Right hindlimb (tissue), 1 donor: Measurements from ENCODE around the gene GFER.

ENCODE experiments used
- DNase-seq: peaks from one replicate; pipeline ENCODE4 v3.0.0-alpha.2; 2018

GFER gene

GRCh38 chr16:1975432-1976215, 8.4 kb upstream of the GFER start:
- DNase-seq = no peak

GRCh38 chr16:1976216-1976520, 7.8 kb upstream of the GFER start:
- DNase-seq = no peak

- no peak for DNase-seq
Observed at GRCh38 chr16:1976951-1977874, 6.8 kb upstream of the GFER start.

- DNase-seq = no peak
Observed at GRCh38 chr16:1977875-1978268, 6.1 kb upstream of the GFER start.

GRCh38 chr16:1978476-1979120, 5.4 kb upstream of the GFER start:
- no peak for DNase-seq

GRCh38 chr16:1979271-1980029, 4.5 kb upstream of the GFER start:
- DNase-seq = no peak

GRCh38 chr16:1980030-1980769, 3.8 kb upstream of the GFER start:
- no peak for DNase-seq

GRCh38 chr16:1980770-1981087, 3.3 kb upstream of the GFER start:
- DNase-seq = no peak

- no peak for DNase-seq
Observed at GRCh38 chr16:1981398-1981836, 2.6 kb upstream of the GFER start, which contains the start of gene NOXO1. TSS of gene NOXO1 (minus strand) at chr16:1981469. CDS start at chr16:1981179, 290 bp downstream.

GRCh38 chr16:1982013-1982433, 2.0 kb upstream of the GFER start:
- peak; percentile 58 for DNase-seq

- no peak for DNase-seq
Observed at GRCh38 chr16:1982991-1983543, 926 bp upstream of the GFER start.

GRCh38 chr16:1984347-1985225, 593 bp downstream of the GFER start:
- no peak for DNase-seq

- DNase-seq = no peak
Observed at GRCh38 chr16:1985466-1986150, 1.6 kb downstream of the GFER start.

- DNase-seq = no peak
Observed at GRCh38 chr16:1987198-1987597, 3.2 kb downstream of the GFER start.

GRCh38 chr16:1989209-1990100, 5.5 kb downstream of the GFER start, which contains the start of gene SYNGR3:
TSS of gene SYNGR3 (plus strand) at chr16:1989970. CDS start at chr16:1990103, 133 bp downstream.
- no peak for DNase-seq

GRCh38 chr16:1990101-1990350, 6.0 kb downstream of the GFER start:
- DNase-seq = no peak

- DNase-seq = no peak
Observed at GRCh38 chr16:1990351-1991134, 6.5 kb downstream of the GFER start.

GRCh38 chr16:1991135-1991551, 7.2 kb downstream of the GFER start:
- DNase-seq = no peak
